A549 (cell line): ENCODE results near the gene AGAP3. TPM values are rescaled to one million over a fixed set of nuclear protein-coding genes. Genes with fewer than 3 reads are reported as not detected.

Experiments
- ATAC-seq, 2 experiments: fragments of 200-7000 bp in 1 of 2; fragments of >200 bp in 1 of 2; cut with Nextera tagmentation in 1 of 2; cut with Tn5 transposase in 1 of 2; 3 replicates each; pipeline versions ENCODE4 v1.8.0 to v1.9.1; 2018 to 2020; ENCODE audit warnings: mild to moderate bottlenecking in 1 of 2, moderate library complexity in 1 of 2
- CTCF ChIA-PET: fragments of 300-600 bp; sonication (Branson Sonifier 250); formaldehyde crosslinking; extraction: SDS; loops from one replicate; lab custom pipeline; 2021; ENCODE audit warnings: antibody characterized with exemption, inconsistent platforms; lab: Yijun Ruan, JAX
- POLR2A ChIA-PET: fragments of 350-600 bp; formaldehyde crosslinking; extraction: SDS; loops from one replicate; lab custom pipeline; 2021; ENCODE audit warnings: antibody characterized with exemption, inconsistent platforms; lab: Yijun Ruan, JAX
- DNase-seq, 2 experiments: peaks; one replicate each; pipeline versions ENCODE4 v3.0.0 to v3.0.0-alpha.2; 2011 to 2016; ENCODE audit warnings: low read depth in 1 of 2, low spot score in 1 of 2
- FAIRE-seq: peaks from 2 replicates; lab custom pipeline; 2011; peaks lifted over from hg19 to GRCh38; lab: Jason Lieb, UNC
- H3K27ac ChIP-seq, 2 experiments: fragments of >200 bp; sonication (Bioruptor Twin); formaldehyde crosslinking; 3 replicates each; pipeline ENCODE4 v1.5.1; 2016 to 2017
- H3K4me1 ChIP-seq: fragments of >200 bp; sonication (Bioruptor Twin); formaldehyde crosslinking; 3 replicates; pipeline ENCODE4 v1.6.1; 2016
- H3K4me2 ChIP-seq: fragments of >200 bp; sonication (Bioruptor Twin); formaldehyde crosslinking; 3 replicates; pipeline ENCODE4 v1.6.1; 2016
- H3K4me3 ChIP-seq: fragments of >200 bp; sonication (Bioruptor Twin); formaldehyde crosslinking; 3 replicates; pipeline ENCODE4 v1.5.1; 2016
- H3K9me3 ChIP-seq: fragments of >200 bp; sonication (Bioruptor Twin); formaldehyde crosslinking; 3 replicates; pipeline ENCODE4 v1.6.1; 2016
- BHLHE40 ChIP-seq: IDR thresholded peaks from 2 replicates; pipeline ENCODE4 v1.6.1; 2012; ENCODE audit warnings: low read depth, low read length, inconsistent platforms
- CEBPB ChIP-seq, 2 experiments: fragments of >200 bp in 1 of 2; sonication (Bioruptor Twin) in 1 of 2; formaldehyde crosslinking in 1 of 2; IDR thresholded peaks; 2 replicates each; pipeline ENCODE4 v1.6.1; 2012 to 2016
- EHF ChIP-seq: fragments of 250-450 bp; sonication (Bioruptor Pico); IDR thresholded peaks from 2 replicates; pipeline ENCODE4 v1.5.0; 2020; ENCODE audit warnings: mild to moderate bottlenecking
- EHMT2 ChIP-seq: fragments of 200-600 bp; sonication (generic); IDR thresholded peaks from 2 replicates; pipeline ENCODE4 v1.6.1; 2016; ENCODE audit warnings: antibody characterized with exemption, low read depth, mild to moderate bottlenecking, moderate library complexity
- GATA3 ChIP-seq: IDR thresholded peaks from 2 replicates; pipeline ENCODE4 v1.6.1; 2012; ENCODE audit warnings: borderline replicate concordance
- HEYL ChIP-seq: fragments of 250-450 bp; sonication (Bioruptor Pico); IDR thresholded peaks from 2 replicates; pipeline ENCODE4 v1.8.0; 2021; ENCODE audit warnings: mild to moderate bottlenecking, moderate library complexity
- MYC ChIP-seq: IDR thresholded peaks from 2 replicates; pipeline ENCODE4 v1.6.1; 2012; ENCODE audit warnings: mild to moderate bottlenecking, inconsistent platforms, low read length, improper control_type of control experiment, borderline replicate concordance
- NFE2L2 ChIP-seq: fragments of 150-350 bp; conservative IDR thresholded peaks from 2 replicates; pipeline ENCODE4 v1.6.1; 2014; ENCODE audit warnings: low read length
- NR3C1 ChIP-seq: fragments of >200 bp; sonication (Bioruptor Twin); formaldehyde crosslinking; IDR thresholded peaks from 3 replicates; pipeline ENCODE4 v1.6.1; 2017
- POLR2A ChIP-seq: IDR thresholded peaks from 2 replicates; pipeline ENCODE4 v1.6.1; 2012; ENCODE audit warnings: mild to moderate bottlenecking, low read length
- SMC3 ChIP-seq: fragments of >200 bp; sonication (Bioruptor Twin); formaldehyde crosslinking; IDR thresholded peaks from 3 replicates; pipeline ENCODE4 v1.6.1; 2018; ENCODE audit warnings: inconsistent platforms
- TFCP2L1 ChIP-seq: fragments of 250-450 bp; sonication (Bioruptor Pico); IDR thresholded peaks from 2 replicates; pipeline ENCODE4 v1.5.0; 2021; ENCODE audit warnings: mild to moderate bottlenecking
- TP53 ChIP-seq: fragments of 250-450 bp; sonication (Bioruptor Pico); IDR thresholded peaks from 2 replicates; pipeline ENCODE4 v1.5.0; 2021; ENCODE audit warnings: mild to moderate bottlenecking, moderate library complexity
- ZFP36 ChIP-seq: fragments of 450-650 bp; IDR thresholded peaks from 2 replicates; pipeline ENCODE4 v1.6.1; 2014; ENCODE audit warnings: borderline replicate concordance; ENCODE audit not compliant: partially characterized antibody
- WGBS: methylation state at CpG from one replicate; pipeline ENCODE4 v1.1.6; 2017; ENCODE audit errors: missing lambda C conversion rate; 5-methylcytosine and 5-hydroxymethylcytosine counted together
- polyA plus RNA-seq, 4 experiments: library from polyadenylated mRNA; depleted of rRNA in 3 of 4; stranded (reverse); fragments of >200 nt; fragmentation: RNase III in 1 of 4; extraction: RNeasy Plus Mini Kit Qiagen cat#74134 plus additional on column Dnase treatment in 1 of 4; gene quantifications; 2 replicates in 3 of 4; 3 replicates in 1 of 4; pipeline ENCODE4 v1.2.3, GENCODE V29; 2011 to 2017
- TF ChIP-seq, protein P1 (sequence below): fragments of >200 bp; sonication (Bioruptor Twin); formaldehyde crosslinking; IDR thresholded peaks from 3 replicates; pipeline ENCODE4 v1.6.1; 2016
- TF ChIP-seq, protein P2 (sequence below): fragments of 250-450 bp; sonication (Bioruptor Pico); IDR thresholded peaks from 2 replicates; pipeline ENCODE4 v1.5.0; 2020; ENCODE audit warnings: low read depth, mild to moderate bottlenecking, moderate library complexity
- TF ChIP-seq, protein P3 (sequence below): fragments of 450-650 bp; IDR thresholded peaks from 2 replicates; pipeline ENCODE4 v1.6.1; 2014; ENCODE audit warnings: antibody characterized with exemption

AGAP3 gene
- polyA plus RNA-seq, 2 of the 4 experiments (the other 2 are of a cell fraction): 33.8 to 45.9 TPM

DNA sequence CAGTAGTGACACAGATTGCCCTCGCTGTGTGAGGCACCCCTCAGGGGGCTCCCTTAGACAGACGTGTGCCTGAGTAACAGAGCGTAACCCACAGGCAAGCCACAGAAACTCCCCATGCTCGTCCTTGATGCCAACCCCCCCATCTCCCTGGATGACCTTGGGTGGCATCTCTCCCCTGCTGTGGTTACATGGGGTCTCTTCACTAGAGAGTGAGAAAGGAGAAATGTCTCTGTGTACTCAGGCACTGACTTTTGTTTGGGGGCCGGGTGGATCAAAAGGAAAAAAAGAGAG is 101.9 kb downstream of the AGAP3 start:
- POLR2A ChIA-PET: no interaction called here
- no peak overlapping the region for H3K4me3 ChIP-seq
- 39% methylated on average over 5 of the region's 5 CpGs for WGBS
- no peak overlapping the region for H3K27ac ChIP-seq
- TF ChIP-seq HEYL (CRISPR knock-in tag): no peak
- TF ChIP-seq CEBPB (IDR thresholded peaks at IDR 0.05): no peak
- no peak for TF ChIP-seq EHMT2
- no peak for TF ChIP-seq GATA3
- TF ChIP-seq ZFP36: no peak
- no peak overlapping the region for H3K4me2 ChIP-seq
- no peak for DNase-seq
- CTCF ChIA-PET: interaction anchor here (2.4 kb wide), 1 partner anchor 16 kb away, joined by 10 read pairs; no protein-coding TSS in a partner anchor
- no peak for FAIRE-seq
- no peak for ATAC-seq
- no peaks in the 10 kb centered on the region for H3K9me3 ChIP-seq
- no peaks in the 10 kb centered on the region for H3K4me1 ChIP-seq

DNA sequence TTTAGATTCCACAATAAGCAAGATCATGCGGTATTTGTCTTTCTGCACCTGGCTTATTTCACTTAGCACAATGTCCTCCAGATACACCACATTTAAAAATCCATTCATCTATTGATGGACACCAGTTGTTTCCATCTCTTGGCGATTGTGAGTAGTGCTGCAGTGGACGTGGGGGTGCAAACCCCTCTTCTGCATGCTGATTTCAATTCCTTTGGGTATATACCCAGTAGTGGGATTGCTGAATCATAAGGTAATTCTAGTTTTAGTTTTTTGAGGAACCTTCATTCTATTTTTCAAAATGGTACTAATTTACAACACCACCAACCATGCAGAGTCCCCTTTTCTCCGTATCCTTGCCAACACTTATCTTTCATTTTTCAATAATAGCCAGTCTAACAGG is 102.8 kb downstream of the AGAP3 start:
- Histone ChIP-seq H3K4me1 (no peaks in the 10 kb centered on the region), H3K4me3 (no peak overlapping the region), H3K27ac (no peak overlapping the region), H3K9me3 (no peaks in the 10 kb centered on the region), H3K4me2 (no peak overlapping the region)
- TF ChIP-seq TP53: no peak
- DNase-seq: no peak
- ATAC-seq: no peak
- FAIRE-seq: no peak
- 40% methylated on average over 4 of the region's 4 CpGs for WGBS
- ChIA-PET CTCF (no interaction called here), POLR2A (no interaction called here)

DNA sequence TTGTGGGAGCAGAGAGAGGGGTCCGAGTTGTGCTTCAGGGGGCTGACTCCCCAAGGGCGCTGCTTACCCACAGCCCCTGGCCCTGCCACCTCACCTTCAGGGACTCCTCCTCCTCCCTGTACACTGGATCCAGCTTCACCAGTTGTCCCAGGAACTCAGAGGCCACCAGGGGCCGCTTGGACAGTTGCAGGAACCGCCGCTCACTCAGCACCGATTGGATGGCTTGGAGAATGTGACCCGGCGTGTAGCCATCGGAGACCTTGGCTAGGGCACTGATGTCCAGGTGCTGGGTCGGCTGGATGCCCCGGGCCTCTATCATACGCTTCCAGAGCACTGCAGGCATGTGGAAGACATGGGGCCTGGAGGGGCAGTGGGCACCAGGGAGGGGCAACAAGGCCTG is 105.3 kb downstream of the AGAP3 start:
- CTCF ChIA-PET: interaction anchor here (1.1 to 2.0 kb wide), 4 partner anchors 14 to 24 kb away, joined by 3 to 5 read pairs (median 4); partner anchors contain the start of gene GBX1
- FAIRE-seq (no peak), ATAC-seq (peak in 1 of 2 experiments; percentile 64; a peak in 3 of 6 replicates), DNase-seq (no peak)
- no peaks in the 10 kb centered on the region for H3K9me3 ChIP-seq
- POLR2A ChIA-PET: no interaction called here
- H3K4me1 ChIP-seq: no peaks in the 10 kb centered on the region
- 44% methylated on average over 8 of the region's 12 CpGs for WGBS
- H3K4me3 ChIP-seq: no peak overlapping the region
- no peak overlapping the region for H3K4me2 ChIP-seq
- no peak overlapping the region for H3K27ac ChIP-seq
- no peak for TF ChIP-seq SMC3
- TF ChIP-seq, protein P1, sequence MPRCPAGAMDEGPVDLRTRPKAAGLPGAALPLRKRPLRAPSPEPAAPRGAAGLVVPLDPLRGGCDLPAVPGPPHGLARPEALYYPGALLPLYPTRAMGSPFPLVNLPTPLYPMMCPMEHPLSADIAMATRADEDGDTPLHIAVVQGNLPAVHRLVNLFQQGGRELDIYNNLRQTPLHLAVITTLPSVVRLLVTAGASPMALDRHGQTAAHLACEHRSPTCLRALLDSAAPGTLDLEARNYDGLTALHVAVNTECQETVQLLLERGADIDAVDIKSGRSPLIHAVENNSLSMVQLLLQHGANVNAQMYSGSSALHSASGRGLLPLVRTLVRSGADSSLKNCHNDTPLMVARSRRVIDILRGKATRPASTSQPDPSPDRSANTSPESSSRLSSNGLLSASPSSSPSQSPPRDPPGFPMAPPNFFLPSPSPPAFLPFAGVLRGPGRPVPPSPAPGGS: no peak
- no peak for TF ChIP-seq BHLHE40
- TF ChIP-seq MYC: no peak
- TF ChIP-seq NR3C1: no peak
- TF ChIP-seq NFE2L2: no peak
- TF ChIP-seq TFCP2L1 (CRISPR knock-in tag): no peak
- TF ChIP-seq EHF (CRISPR knock-in tag): no peak
- TF ChIP-seq, protein P2, sequence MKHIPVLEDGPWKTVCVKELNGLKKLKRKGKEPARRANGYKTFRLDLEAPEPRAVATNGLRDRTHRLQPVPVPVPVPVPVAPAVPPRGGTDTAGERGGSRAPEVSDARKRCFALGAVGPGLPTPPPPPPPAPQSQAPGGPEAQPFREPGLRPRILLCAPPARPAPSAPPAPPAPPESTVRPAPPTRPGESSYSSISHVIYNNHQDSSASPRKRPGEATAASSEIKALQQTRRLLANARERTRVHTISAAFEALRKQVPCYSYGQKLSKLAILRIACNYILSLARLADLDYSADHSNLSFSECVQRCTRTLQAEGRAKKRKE (CRISPR knock-in tag): no peak
- TF ChIP-seq, protein P3, sequence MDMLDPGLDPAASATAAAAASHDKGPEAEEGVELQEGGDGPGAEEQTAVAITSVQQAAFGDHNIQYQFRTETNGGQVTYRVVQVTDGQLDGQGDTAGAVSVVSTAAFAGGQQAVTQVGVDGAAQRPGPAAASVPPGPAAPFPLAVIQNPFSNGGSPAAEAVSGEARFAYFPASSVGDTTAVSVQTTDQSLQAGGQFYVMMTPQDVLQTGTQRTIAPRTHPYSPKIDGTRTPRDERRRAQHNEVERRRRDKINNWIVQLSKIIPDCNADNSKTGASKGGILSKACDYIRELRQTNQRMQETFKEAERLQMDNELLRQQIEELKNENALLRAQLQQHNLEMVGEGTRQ: no peak
- no peak for TF ChIP-seq TP53

DNA sequence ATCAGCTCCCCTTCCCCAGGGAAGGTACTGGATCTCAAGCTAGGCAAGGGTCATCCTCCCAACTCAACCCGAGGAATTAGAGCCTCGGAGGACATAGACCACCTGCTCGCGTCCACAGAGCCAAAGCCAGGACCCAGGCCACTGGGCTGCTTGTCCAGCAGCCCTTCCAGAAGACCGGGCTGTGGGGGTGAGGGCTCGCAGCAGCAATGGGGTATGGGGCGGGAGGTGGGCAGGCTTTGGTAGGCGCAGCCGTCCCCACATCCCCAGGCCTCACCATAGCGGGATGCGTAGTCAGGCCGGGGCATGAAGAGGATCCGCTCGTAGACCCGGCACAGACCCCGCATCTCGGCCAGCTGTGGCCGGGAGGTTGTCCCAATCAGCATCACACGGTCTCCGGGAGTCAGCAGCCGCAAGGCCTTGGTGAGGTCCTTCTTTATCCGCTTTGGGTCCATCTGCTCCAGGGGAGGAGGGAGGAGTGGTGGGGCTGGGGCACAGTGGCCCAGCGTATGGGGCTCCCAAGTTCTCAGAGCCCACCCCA is 105.8 kb downstream of the AGAP3 start:
- DNase-seq (no peak), FAIRE-seq (no peak), ATAC-seq (no peak)
- Histone ChIP-seq H3K4me1 (no peaks in the 10 kb centered on the region), H3K9me3 (no peaks in the 10 kb centered on the region), H3K4me3 (no peak overlapping the region), H3K4me2 (no peak overlapping the region), H3K27ac (no peak overlapping the region)
- ChIA-PET CTCF (interaction anchor here (1.1 to 2.0 kb wide), 4 partner anchors 15 to 24 kb away, joined by 3 to 5 read pairs (median 4); partner anchors contain the start of gene GBX1), POLR2A (no interaction called here)
- WGBS: 87% methylated on average over 20 of the region's 23 CpGs
- TF ChIP-seq POLR2A: no peak
